ENCODE data around the gene CGB5.
"Not testable (repeated sequence)": the region's sequence is repeated elsewhere in the genome, so short reads cannot be mapped to it uniquely, and the experiment has no call there.

Gene CGB5

GRCh38 chr19:49056101-49056901 lies 12.7 kb downstream of the CGB5 start:
- peak overlapping the region; percentile 58 for H3K4me3 ChIP-seq (ENCODE audit: low read depth, low read length)
- DNase-seq (ENCODE audit: low read depth) = no peak

- H3K4me3 ChIP-seq (ENCODE audit: low read depth, low read length) = peak overlapping the region; percentile 58
- DNase-seq (ENCODE audit: low read depth) = not testable (repeated sequence)
Measured at GRCh38 chr19:49056902-49057596, 13.4 kb downstream of the CGB5 start.

- H3K4me3 ChIP-seq (ENCODE audit: low read depth, low read length) = peak within 1 kb of the TSS; percentile 58
- DNase-seq (ENCODE audit: low read depth) = no peak
Measured at GRCh38 chr19:49057636-49058234, 14.1 kb downstream of the CGB5 start, which contains the start of gene CGB7. CGB7 (minus strand) TSS chr19:49057749; CDS start chr19:49055375, 2,374 bp downstream.

GRCh38 chr19:49058562-49058961 lies 14.9 kb downstream of the CGB5 start:
- H3K4me3 ChIP-seq (ENCODE audit: low read depth, low read length) = no peak overlapping the region
- no peak for DNase-seq (ENCODE audit: low read depth)

GRCh38 chr19:49059053-49059452 lies 15.4 kb downstream of the CGB5 start:
- no peak overlapping the region for H3K4me3 ChIP-seq (ENCODE audit: low read depth, low read length)
- DNase-seq (ENCODE audit: low read depth) = no peak

GRCh38 chr19:49061000-49061399 lies 17.4 kb downstream of the CGB5 start:
- H3K4me3 ChIP-seq (ENCODE audit: low read depth, low read length) = no peak overlapping the region
- DNase-seq (ENCODE audit: low read depth) = no peak

- no peak overlapping the region for H3K4me3 ChIP-seq (ENCODE audit: low read depth, low read length)
- no peak for DNase-seq (ENCODE audit: low read depth)
Measured at GRCh38 chr19:49061445-49061844, 17.8 kb downstream of the CGB5 start.

GRCh38 chr19:49064029-49064629 lies 20.5 kb downstream of the CGB5 start:
- peak overlapping the region; percentile 32 for H3K4me3 ChIP-seq (ENCODE audit: low read depth, low read length)
- no peak for DNase-seq (ENCODE audit: low read depth)

GRCh38 chr19:49064768-49065611 lies 21.3 kb downstream of the CGB5 start, which contains the start of gene NTF4:
NTF4 (minus strand) TSS chr19:49064818; CDS start chr19:49061997, 2,821 bp downstream.
- DNase-seq (ENCODE audit: low read depth) = no peak
- peak within 1 kb of the TSS; percentile 32 for H3K4me3 ChIP-seq (ENCODE audit: low read depth, low read length)

- no peak overlapping the region for H3K4me3 ChIP-seq (ENCODE audit: low read depth, low read length)
- no peak for DNase-seq (ENCODE audit: low read depth)
Measured at GRCh38 chr19:49065905-49066512, 22.4 kb downstream of the CGB5 start.

- DNase-seq (ENCODE audit: low read depth) = no peak
- no peak overlapping the region for H3K4me3 ChIP-seq (ENCODE audit: low read depth, low read length)
Measured at GRCh38 chr19:49067554-49067953, 23.9 kb downstream of the CGB5 start.

GRCh38 chr19:49069026-49069425 lies 25.4 kb downstream of the CGB5 start:
- DNase-seq (ENCODE audit: low read depth) = no peak
- no peak overlapping the region for H3K4me3 ChIP-seq (ENCODE audit: low read depth, low read length)

- H3K4me3 ChIP-seq (ENCODE audit: low read depth, low read length) = no peak overlapping the region
- no peak for DNase-seq (ENCODE audit: low read depth)
Measured at GRCh38 chr19:49070416-49070815, 26.8 kb downstream of the CGB5 start.

GRCh38 chr19:49071860-49072547 lies 28.4 kb downstream of the CGB5 start:
- DNase-seq (ENCODE audit: low read depth) = no peak
- peak overlapping the region; percentile 15 for H3K4me3 ChIP-seq (ENCODE audit: low read depth, low read length)

- H3K4me3 ChIP-seq (ENCODE audit: low read depth, low read length) = no peak overlapping the region
- no peak for DNase-seq (ENCODE audit: low read depth)
Measured at GRCh38 chr19:49073514-49074378, 30.1 kb downstream of the CGB5 start.

- not testable (repeated sequence) for H3K4me3 ChIP-seq (ENCODE audit: low read depth, low read length); DNase-seq (ENCODE audit: low read depth)
Measured at GRCh38 chr19:49074869-49075268, 31.2 kb downstream of the CGB5 start.

- H3K4me3 ChIP-seq (ENCODE audit: low read depth, low read length) = no peak overlapping the region
- no peak for DNase-seq (ENCODE audit: low read depth)
Measured at GRCh38 chr19:49080392-49080791, 36.7 kb downstream of the CGB5 start.
